ENCODE results near the gene KCNH4. TPM values are rescaled to one million over a fixed set of nuclear protein-coding genes. Genes with fewer than 3 reads are reported as not detected.
A peak's percentile ranks its signal among the peaks of the same experiment; 100 is the strongest.

KCNH4 gene
- total RNA-seq, 1 experiment from 2014 or later = 0.24 TPM

DNA sequence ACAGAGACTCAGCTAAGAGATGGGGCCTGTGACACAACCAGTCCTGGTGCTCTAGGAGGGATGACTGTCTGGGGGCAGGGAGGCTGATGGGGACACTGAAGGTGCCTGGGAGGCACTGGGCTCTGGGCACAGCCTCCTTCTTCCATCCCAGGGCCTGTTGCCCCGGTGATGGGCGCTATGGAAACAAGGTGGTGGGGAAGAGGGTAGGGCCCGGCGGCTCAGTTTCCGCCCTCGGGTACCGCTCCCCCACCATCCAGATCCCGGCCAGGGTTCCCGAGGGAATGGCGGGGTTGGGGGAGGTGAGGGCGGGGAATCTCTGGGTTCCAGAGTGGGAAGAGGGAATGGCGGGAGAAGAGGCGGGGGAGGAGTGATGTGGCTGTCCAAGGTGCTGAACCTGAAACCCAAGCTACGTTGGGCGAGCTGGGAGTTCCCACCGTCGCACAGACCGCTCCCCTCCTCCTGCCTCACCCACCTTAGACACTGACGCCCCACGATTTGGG, 981 bp downstream of the KCNH4 start (continued):
- TF ChIP-seq ARID4B (CRISPR knock-in tag; IDR thresholded peaks at IDR 0.05; ENCODE audit: borderline replicate concordance) (peak; percentile 71; the same call in 1 of the 2 replicates), ZNF423 (CRISPR knock-in tag; IDR thresholded peaks at IDR 0.05) (no peak), EMX1 (CRISPR knock-in tag; IDR thresholded peaks at IDR 0.05) (no peak), CTCF (IDR thresholded peaks at IDR 0.05) (no peak), GTF2I (CRISPR knock-in tag; conservative IDR thresholded peaks at IDR 0.05) (no peak), IRF2 (CRISPR knock-in tag; IDR thresholded peaks at IDR 0.05; ENCODE audit: borderline replicate concordance, low read depth) (no peak), ZNF263 (CRISPR knock-in tag; IDR thresholded peaks at IDR 0.05; ENCODE audit: low read depth) (no peak), FOXJ3 (CRISPR knock-in tag; IDR thresholded peaks at IDR 0.05; ENCODE audit: borderline replicate concordance) (no peak), TCF7 (CRISPR knock-in tag; IDR thresholded peaks at IDR 0.05; ENCODE audit: low read depth) (peak; percentile 49; the same call in 1 of the 2 replicates), ZNF671 (CRISPR knock-in tag; IDR thresholded peaks at IDR 0.05) (no peak), ZBTB21 (CRISPR knock-in tag; IDR thresholded peaks at IDR 0.05; ENCODE audit: borderline replicate concordance) (no peak), GABPB1 (CRISPR knock-in tag; IDR thresholded peaks at IDR 0.05) (peak; percentile 54; the same call in 1 of the 2 replicates), FOXK1 (CRISPR knock-in tag; IDR thresholded peaks at IDR 0.05) (peak; percentile 84; the same call in 1 of the 2 replicates), SP1 (CRISPR knock-in tag; conservative IDR thresholded peaks at IDR 0.05) (peak; percentile 73)
- TF ChIP-seq, protein P1, sequence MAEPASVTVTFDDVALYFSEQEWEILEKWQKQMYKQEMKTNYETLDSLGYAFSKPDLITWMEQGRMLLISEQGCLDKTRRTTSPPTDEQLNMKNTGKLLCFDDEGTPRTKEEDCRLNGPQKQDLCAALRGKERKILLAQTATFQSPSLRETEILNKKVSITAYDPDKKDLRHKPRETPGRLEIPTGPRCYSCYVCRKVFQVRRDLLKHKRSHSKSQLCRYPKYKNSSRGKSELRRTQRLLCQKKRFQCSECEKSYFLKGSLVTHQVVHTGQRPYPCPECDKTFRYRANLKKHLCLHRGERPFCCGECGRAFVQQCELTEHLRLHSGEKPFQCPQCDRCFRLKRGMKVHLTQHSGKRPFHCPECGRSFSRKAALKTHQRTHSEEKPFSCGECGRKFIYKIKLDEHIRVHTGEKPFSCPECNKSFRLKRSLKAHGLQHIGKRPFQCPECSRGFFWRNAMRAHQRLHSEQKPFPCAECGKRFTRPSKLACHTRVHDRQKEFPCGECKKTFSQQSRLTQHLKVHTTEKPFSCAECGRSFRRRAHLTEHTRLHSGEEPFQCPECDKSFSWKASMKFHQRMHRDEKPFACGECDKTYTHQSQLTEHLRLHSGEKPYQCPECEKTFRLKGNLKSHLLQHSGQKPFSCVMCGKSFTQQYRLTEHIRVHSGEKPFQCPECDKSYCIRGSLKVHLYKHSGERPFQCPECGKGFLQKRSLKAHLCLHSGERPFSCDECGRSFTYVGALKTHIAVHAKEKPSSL (CRISPR knock-in tag; conservative IDR thresholded peaks at IDR 0.05) = no peak
- TF ChIP-seq, protein P2, sequence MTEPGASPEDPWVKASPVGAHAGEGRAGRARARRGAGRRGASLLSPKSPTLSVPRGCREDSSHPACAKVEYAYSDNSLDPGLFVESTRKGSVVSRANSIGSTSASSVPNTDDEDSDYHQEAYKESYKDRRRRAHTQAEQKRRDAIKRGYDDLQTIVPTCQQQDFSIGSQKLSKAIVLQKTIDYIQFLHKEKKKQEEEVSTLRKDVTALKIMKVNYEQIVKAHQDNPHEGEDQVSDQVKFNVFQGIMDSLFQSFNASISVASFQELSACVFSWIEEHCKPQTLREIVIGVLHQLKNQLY (CRISPR knock-in tag; IDR thresholded peaks at IDR 0.05) = no peak
- TF ChIP-seq, protein P3, sequence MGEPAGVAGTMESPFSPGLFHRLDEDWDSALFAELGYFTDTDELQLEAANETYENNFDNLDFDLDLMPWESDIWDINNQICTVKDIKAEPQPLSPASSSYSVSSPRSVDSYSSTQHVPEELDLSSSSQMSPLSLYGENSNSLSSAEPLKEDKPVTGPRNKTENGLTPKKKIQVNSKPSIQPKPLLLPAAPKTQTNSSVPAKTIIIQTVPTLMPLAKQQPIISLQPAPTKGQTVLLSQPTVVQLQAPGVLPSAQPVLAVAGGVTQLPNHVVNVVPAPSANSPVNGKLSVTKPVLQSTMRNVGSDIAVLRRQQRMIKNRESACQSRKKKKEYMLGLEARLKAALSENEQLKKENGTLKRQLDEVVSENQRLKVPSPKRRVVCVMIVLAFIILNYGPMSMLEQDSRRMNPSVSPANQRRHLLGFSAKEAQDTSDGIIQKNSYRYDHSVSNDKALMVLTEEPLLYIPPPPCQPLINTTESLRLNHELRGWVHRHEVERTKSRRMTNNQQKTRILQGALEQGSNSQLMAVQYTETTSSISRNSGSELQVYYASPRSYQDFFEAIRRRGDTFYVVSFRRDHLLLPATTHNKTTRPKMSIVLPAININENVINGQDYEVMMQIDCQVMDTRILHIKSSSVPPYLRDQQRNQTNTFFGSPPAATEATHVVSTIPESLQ (CRISPR knock-in tag; IDR thresholded peaks at IDR 0.05) = no peak; the same call in 1 of the 2 replicates
- TF ChIP-seq, protein P4, sequence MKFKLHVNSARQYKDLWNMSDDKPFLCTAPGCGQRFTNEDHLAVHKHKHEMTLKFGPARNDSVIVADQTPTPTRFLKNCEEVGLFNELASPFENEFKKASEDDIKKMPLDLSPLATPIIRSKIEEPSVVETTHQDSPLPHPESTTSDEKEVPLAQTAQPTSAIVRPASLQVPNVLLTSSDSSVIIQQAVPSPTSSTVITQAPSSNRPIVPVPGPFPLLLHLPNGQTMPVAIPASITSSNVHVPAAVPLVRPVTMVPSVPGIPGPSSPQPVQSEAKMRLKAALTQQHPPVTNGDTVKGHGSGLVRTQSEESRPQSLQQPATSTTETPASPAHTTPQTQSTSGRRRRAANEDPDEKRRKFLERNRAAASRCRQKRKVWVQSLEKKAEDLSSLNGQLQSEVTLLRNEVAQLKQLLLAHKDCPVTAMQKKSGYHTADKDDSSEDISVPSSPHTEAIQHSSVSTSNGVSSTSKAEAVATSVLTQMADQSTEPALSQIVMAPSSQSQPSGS (CRISPR knock-in tag; IDR thresholded peaks at IDR 0.05; ENCODE audit: borderline replicate concordance, low read depth) = no peak
- TF ChIP-seq, protein P5, sequence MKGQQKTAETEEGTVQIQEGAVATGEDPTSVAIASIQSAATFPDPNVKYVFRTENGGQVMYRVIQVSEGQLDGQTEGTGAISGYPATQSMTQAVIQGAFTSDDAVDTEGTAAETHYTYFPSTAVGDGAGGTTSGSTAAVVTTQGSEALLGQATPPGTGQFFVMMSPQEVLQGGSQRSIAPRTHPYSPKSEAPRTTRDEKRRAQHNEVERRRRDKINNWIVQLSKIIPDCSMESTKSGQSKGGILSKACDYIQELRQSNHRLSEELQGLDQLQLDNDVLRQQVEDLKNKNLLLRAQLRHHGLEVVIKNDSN (CRISPR knock-in tag; IDR thresholded peaks at IDR 0.05) = peak; percentile 32; the same call in 1 of the 2 replicates
- TF ChIP-seq, protein P6, sequence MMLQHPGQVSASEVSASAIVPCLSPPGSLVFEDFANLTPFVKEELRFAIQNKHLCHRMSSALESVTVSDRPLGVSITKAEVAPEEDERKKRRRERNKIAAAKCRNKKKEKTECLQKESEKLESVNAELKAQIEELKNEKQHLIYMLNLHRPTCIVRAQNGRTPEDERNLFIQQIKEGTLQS (CRISPR knock-in tag; conservative IDR thresholded peaks at IDR 0.05) = no peak
- TF ChIP-seq, protein P7, sequence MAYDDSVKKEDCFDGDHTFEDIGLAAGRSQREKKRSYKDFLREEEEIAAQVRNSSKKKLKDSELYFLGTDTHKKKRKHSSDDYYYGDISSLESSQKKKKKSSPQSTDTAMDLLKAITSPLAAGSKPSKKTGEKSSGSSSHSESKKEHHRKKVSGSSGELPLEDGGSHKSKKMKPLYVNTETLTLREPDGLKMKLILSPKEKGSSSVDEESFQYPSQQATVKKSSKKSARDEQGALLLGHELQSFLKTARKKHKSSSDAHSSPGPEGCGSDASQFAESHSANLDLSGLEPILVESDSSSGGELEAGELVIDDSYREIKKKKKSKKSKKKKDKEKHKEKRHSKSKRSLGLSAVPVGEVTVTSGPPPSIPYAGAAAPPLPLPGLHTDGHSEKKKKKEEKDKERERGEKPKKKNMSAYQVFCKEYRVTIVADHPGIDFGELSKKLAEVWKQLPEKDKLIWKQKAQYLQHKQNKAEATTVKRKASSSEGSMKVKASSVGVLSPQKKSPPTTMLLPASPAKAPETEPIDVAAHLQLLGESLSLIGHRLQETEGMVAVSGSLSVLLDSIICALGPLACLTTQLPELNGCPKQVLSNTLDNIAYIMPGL (CRISPR knock-in tag; IDR thresholded peaks at IDR 0.05) = 0 out of 2 replicates have a peak, but pooled peaks have one; percentile 22
- TF ChIP-seq, protein P8, sequence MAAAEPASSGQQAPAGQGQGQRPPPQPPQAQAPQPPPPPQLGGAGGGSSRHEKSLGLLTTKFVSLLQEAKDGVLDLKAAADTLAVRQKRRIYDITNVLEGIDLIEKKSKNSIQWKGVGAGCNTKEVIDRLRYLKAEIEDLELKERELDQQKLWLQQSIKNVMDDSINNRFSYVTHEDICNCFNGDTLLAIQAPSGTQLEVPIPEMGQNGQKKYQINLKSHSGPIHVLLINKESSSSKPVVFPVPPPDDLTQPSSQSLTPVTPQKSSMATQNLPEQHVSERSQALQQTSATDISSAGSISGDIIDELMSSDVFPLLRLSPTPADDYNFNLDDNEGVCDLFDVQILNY (CRISPR knock-in tag; IDR thresholded peaks at IDR 0.05) = peak; percentile 42; the same call in 1 of the 2 replicates

Data from WTC11 (cell line).